H1 (cell line): Measurements from ENCODE around the gene SLC12A4. TPM values are rescaled to one million over a fixed set of nuclear protein-coding genes. Genes with fewer than 3 reads are reported as not detected.

Experiments used
- BCL11A ChIP-seq, 2 experiments: IDR thresholded peaks; one replicate each; pipeline ENCODE4 v1.6.1; 2011; ENCODE audit warnings: low read depth in 2 of 2, low read length in 2 of 2, mild to moderate bottlenecking in 2 of 2
- BRCA1 ChIP-seq: IDR thresholded peaks from 2 replicates; pipeline ENCODE4 v1.6.1; 2012; ENCODE audit warnings: low read depth, low read length, improper control_type of control experiment
- CEBPB ChIP-seq: IDR thresholded peaks from 2 replicates; pipeline ENCODE4 v1.6.1; 2012; ENCODE audit warnings: low read depth, low read length
- CHD1 ChIP-seq: IDR thresholded peaks from 2 replicates; pipeline ENCODE4 v1.6.1; 2012; ENCODE audit warnings: low read depth, low read length, improper control_type of control experiment
- CHD7 ChIP-seq: fragments of 300-600 bp; sonication (generic); IDR thresholded peaks from 2 replicates; pipeline ENCODE4 v1.7.1; 2012; ENCODE audit warnings: low read length, moderate library complexity, mild to moderate bottlenecking, inconsistent platforms; ENCODE audit not compliant: insufficient replicate concordance
- MAFK ChIP-seq: IDR thresholded peaks from 2 replicates; pipeline ENCODE4 v1.6.1; 2012; ENCODE audit warnings: low read depth, mild to moderate bottlenecking, improper control_type of control experiment, low read length
- NANOG ChIP-seq: IDR thresholded peaks from 2 replicates; pipeline ENCODE4 v1.6.1; 2011; ENCODE audit warnings: low read length, low read depth, mild to moderate bottlenecking, inconsistent platforms; ENCODE audit not compliant: insufficient read depth, poor library complexity, severe bottlenecking
- RNF2 ChIP-seq: fragments of 200-900, 300-1000 bp; sonication (generic); IDR thresholded peaks from 2 replicates; pipeline ENCODE4 v1.7.1; 2016; ENCODE audit warnings: borderline replicate concordance, low read depth, mild to moderate bottlenecking, antibody characterized with exemption, low read length; ENCODE audit not compliant: poor library complexity, severe bottlenecking; ENCODE audit errors: missing control alignments
- TCF12 ChIP-seq: IDR thresholded peaks from 2 replicates; pipeline ENCODE4 v1.6.1; 2011; ENCODE audit warnings: low read depth, mild to moderate bottlenecking, low read length
- TEAD4 ChIP-seq: IDR thresholded peaks from 2 replicates; pipeline ENCODE4 v1.6.1; 2012; ENCODE audit warnings: low read depth, low read length, inconsistent platforms, mixed read lengths
- ZNF274 ChIP-seq: IDR thresholded peaks from 2 replicates; pipeline ENCODE4 v1.7.0; 2012; ENCODE audit warnings: low read length, borderline replicate concordance; ENCODE audit errors: extremely low read depth
- polyA plus RNA-seq, 7 experiments: library from polyadenylated mRNA; depleted of rRNA in 3 of 7; stranded (reverse) in 5 of 7; unstranded in 2 of 7; fragments of >200 nt in 5 of 7; fragments of 200-250 nt in 2 of 7; gene quantifications; 1 replicate in 5 of 7; 2 replicates in 1 of 7; 4 replicates in 1 of 7; pipeline versions ENCODE4 v1.2.1 to v1.2.3, GENCODE V29; 2011 to 2013; ENCODE audit warnings: missing spikeins in 2 of 7, mixed read lengths in 2 of 7
- total RNA-seq: library from RNA; stranded (reverse); fragmentation: NEBNext Ultra II Directional; extraction: Animal tissue kit (Norgen Biotek cat#: 25700); gene quantifications from 2 replicates; pipeline ENCODE4 v1.2.1, GENCODE V29; 2021

The SLC12A4 gene
- total and polyA plus RNA-seq, 2 of the 8 experiments (the other 6 are each of a cell fraction or from before 2014, with no cell fraction given) = 41.3 to 49.3 TPM

GRCh38 chr16:67977005-67977404, 8.6 kb upstream of the SLC12A4 start (continued):
- TF ChIP-seq CHD7 (no peak), ZNF274 (no peak), RNF2 (no peak), BRCA1 (no peak), MAFK (no peak), TEAD4 (no peak), NANOG (no peak), BCL11A (IDR thresholded peaks at IDR 0.05; ENCODE audit: low read depth in 2 of 2, low read length in 2 of 2) (no peak), TCF12 (no peak), CHD1 (no peak), CEBPB (no peak)
